HEK293 (cell line): ENCODE data around the gene NFIB.

Source experiments
- CTCF ChIA-PET: fragments of 350-600 bp; formaldehyde crosslinking; extraction: SDS; loops from one replicate; lab custom pipeline; 2021; ENCODE audit warnings: antibody characterized with exemption; lab: Yijun Ruan, JAX
- POLR2A ChIA-PET: fragments of 300-600 bp; formaldehyde crosslinking; extraction: SDS; loops from one replicate; lab custom pipeline; 2020; ENCODE audit warnings: antibody characterized with exemption, inconsistent platforms; lab: Yijun Ruan, JAX
- H3K27ac ChIP-seq: fragments of 200-500 bp; sonication (Bioruptor generic); 2 replicates; pipeline ENCODE4 v1.5.1; 2014; ENCODE audit warnings: low read depth, low read length, control low read depth, inconsistent platforms; ENCODE audit errors: extremely low read depth
- H3K36me3 ChIP-seq, 2 experiments: fragments of 200-500 bp in 1 of 2; sonication (Bioruptor generic) in 1 of 2; 1 replicate in 1 of 2; 2 replicates in 1 of 2; pipeline ENCODE4 v1.5.1; 2014 to 2017; ENCODE audit warnings: inconsistent platforms in 2 of 2, low read length in 2 of 2; ENCODE audit not compliant: control insufficient read depth in 2 of 2, insufficient read depth in 1 of 2
- H3K4me1 ChIP-seq: fragments of 200-500 bp; sonication (Bioruptor generic); 2 replicates; pipeline ENCODE4 v1.5.1; 2014; ENCODE audit warnings: mild to moderate bottlenecking, low read length, inconsistent platforms; ENCODE audit not compliant: control insufficient read depth, insufficient read depth
- H3K4me3 ChIP-seq: 2 replicates; pipeline ENCODE4 v1.5.1; 2011; ENCODE audit warnings: low read depth, mild to moderate bottlenecking, control low read depth, low read length, moderate library complexity
- H3K9me3 ChIP-seq: fragments of 200-500 bp; sonication (Bioruptor generic); 2 replicates; pipeline ENCODE4 v1.5.1; 2014; ENCODE audit warnings: low read depth, low read length, inconsistent platforms; ENCODE audit not compliant: control insufficient read depth, insufficient read depth
- MZF1 ChIP-seq: fragments of 450-650 bp; formaldehyde crosslinking; IDR thresholded peaks from 2 replicates; pipeline ENCODE4 v1.5.1; 2017; ENCODE audit warnings: missing biosample characterization, missing genetic modification characterization, borderline replicate concordance
- ZIC2 ChIP-seq: fragments of 450-650 bp; formaldehyde crosslinking; IDR thresholded peaks from 2 replicates; pipeline ENCODE4 v1.5.1; 2016; ENCODE audit warnings: missing biosample characterization, missing genetic modification characterization
- ZNF121 ChIP-seq: fragments of 450-650 bp; formaldehyde crosslinking; IDR thresholded peaks from 2 replicates; pipeline ENCODE4 v1.5.1; 2016; ENCODE audit warnings: missing biosample characterization, missing genetic modification characterization
- ZNF16 ChIP-seq: fragments of 450-650 bp; formaldehyde crosslinking; IDR thresholded peaks from 2 replicates; pipeline ENCODE4 v1.5.1; 2016; ENCODE audit warnings: low read depth, missing biosample characterization, missing genetic modification characterization
- ZNF37A ChIP-seq: fragments of 450-650 bp; IDR thresholded peaks from 2 replicates; pipeline ENCODE4 v1.5.1; 2018; ENCODE audit warnings: missing biosample characterization, missing genetic modification characterization
- ZNF473 ChIP-seq: fragments of 450-650 bp; formaldehyde crosslinking; IDR thresholded peaks from 2 replicates; pipeline ENCODE4 v1.5.1; 2017; ENCODE audit warnings: missing biosample characterization, missing genetic modification characterization
- ZNF521 ChIP-seq: fragments of 450-650 bp; formaldehyde crosslinking; IDR thresholded peaks from 2 replicates; pipeline ENCODE4 v1.5.1; 2017; ENCODE audit warnings: missing biosample characterization, mild to moderate bottlenecking, missing genetic modification characterization
- ZNF529 ChIP-seq: fragments of 450-650 bp; formaldehyde crosslinking; IDR thresholded peaks from 2 replicates; pipeline ENCODE4 v1.5.1; 2017; ENCODE audit warnings: missing genetic modification characterization, missing biosample characterization; ENCODE audit not compliant: insufficient replicate concordance
- ZNF571 ChIP-seq: fragments of 450-650 bp; formaldehyde crosslinking; IDR thresholded peaks from 2 replicates; pipeline ENCODE4 v1.5.0; 2017; ENCODE audit warnings: missing biosample characterization, missing genetic modification characterization
- ZNF585B ChIP-seq: fragments of 450-650 bp; formaldehyde crosslinking; IDR thresholded peaks from 2 replicates; pipeline ENCODE4 v1.5.1; 2016; ENCODE audit warnings: missing biosample characterization, missing genetic modification characterization
- ZNF596 ChIP-seq: fragments of 450-650 bp; IDR thresholded peaks from 2 replicates; pipeline ENCODE4 v1.5.0; 2018; ENCODE audit warnings: missing biosample characterization, mild to moderate bottlenecking, missing genetic modification characterization, moderate library complexity
- TF ChIP-seq, protein P1 (sequence below): fragments of 450-650 bp; formaldehyde crosslinking; IDR thresholded peaks from 2 replicates; pipeline ENCODE4 v1.5.1; 2016; ENCODE audit warnings: missing biosample characterization, missing genetic modification characterization
- TF ChIP-seq, protein P2 (sequence below): fragments of 450-650 bp; formaldehyde crosslinking; IDR thresholded peaks from 2 replicates; pipeline ENCODE4 v1.5.1; 2016; ENCODE audit warnings: missing biosample characterization, missing genetic modification characterization
- TF ChIP-seq, protein P3 (sequence below): fragments of 450-650 bp; formaldehyde crosslinking; IDR thresholded peaks from 2 replicates; pipeline ENCODE4 v1.5.1; 2016; ENCODE audit warnings: missing biosample characterization, missing genetic modification characterization, low read depth
- TF ChIP-seq, protein P4 (sequence below): fragments of 450-650 bp; formaldehyde crosslinking; IDR thresholded peaks from 2 replicates; pipeline ENCODE4 v1.5.1; 2016; ENCODE audit warnings: missing biosample characterization, missing genetic modification characterization, borderline replicate concordance

NFIB gene

DNA sequence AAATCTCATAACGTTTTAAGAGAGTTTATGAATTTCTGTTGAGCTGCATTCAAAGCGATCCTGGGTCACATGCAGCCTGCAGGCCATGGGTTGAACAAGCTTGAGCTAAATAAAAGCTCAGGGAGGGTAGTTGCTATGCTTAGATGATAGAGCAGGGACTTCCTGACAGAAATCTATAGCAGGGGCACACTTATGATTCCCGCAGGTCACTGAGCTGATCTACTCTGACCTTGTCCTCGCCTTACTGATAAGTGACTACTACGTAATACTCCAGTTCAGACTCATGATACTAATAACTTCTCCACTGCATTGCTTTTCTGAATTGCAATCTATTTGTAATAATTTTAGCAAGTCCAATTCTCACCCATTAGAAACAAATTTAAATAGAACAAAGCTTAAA lies 90.9 kb downstream of the NFIB start:
- POLR2A ChIA-PET, result interaction anchor here (1.8 kb wide), 1 partner anchor 10 kb away, joined by 7 read pairs; no protein-coding TSS in a partner anchor
- Histone ChIP-seq H3K9me3 (no peaks in the 10 kb centered on the region), H3K4me3 (no peak overlapping the region), H3K27ac (no peak overlapping the region), H3K4me1 (0 out of 2 replicates have a peak, but pooled peaks cover 7% of the 10 kb centered on the region), H3K36me3 (no peaks in the 10 kb centered on the region; a peak in 1 of 3 replicates)
- CTCF ChIA-PET, result no interaction called here
- TF ChIP-seq ZNF16 (tag by site-specific recombination), result no peak
- TF ChIP-seq ZIC2 (tag by site-specific recombination), result no peak
- no peak for TF ChIP-seq ZNF529 (tag by site-specific recombination)
- TF ChIP-seq ZNF473 (tag by site-specific recombination), result no peak
- no peak for TF ChIP-seq ZNF585B (tag by site-specific recombination)
- TF ChIP-seq, protein P1, sequence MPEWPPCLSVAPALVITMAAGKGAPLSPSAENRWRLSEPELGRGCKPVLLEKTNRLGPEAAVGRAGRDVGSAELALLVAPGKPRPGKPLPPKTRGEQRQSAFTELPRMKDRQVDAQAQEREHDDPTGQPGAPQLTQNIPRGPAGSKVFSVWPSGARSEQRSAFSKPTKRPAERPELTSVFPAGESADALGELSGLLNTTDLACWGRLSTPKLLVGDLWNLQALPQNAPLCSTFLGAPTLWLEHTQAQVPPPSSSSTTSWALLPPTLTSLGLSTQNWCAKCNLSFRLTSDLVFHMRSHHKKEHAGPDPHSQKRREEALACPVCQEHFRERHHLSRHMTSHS (tag by site-specific recombination), result no peak
- TF ChIP-seq, protein P2, sequence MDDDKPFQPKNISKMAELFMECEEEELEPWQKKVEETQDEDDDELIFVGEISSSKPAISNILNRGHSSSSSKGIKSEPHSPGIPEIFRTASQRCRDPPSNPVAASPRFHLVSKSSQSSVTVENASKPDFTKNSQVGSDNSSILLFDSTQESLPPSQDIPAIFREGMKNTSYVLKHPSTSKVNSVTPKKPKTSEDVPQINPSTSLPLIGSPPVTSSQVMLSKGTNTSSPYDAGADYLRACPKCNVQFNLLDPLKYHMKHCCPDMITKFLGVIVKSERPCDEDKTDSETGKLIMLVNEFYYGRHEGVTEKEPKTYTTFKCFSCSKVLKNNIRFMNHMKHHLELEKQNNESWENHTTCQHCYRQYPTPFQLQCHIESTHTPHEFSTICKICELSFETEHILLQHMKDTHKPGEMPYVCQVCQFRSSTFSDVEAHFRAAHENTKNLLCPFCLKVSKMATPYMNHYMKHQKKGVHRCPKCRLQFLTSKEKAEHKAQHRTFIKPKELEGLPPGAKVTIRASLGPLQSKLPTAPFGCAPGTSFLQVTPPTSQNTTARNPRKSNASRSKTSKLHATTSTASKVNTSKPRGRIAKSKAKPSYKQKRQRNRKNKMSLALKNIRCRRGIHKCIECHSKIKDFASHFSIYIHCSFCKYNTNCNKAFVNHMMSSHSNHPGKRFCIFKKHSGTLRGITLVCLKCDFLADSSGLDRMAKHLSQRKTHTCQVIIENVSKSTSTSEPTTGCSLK (tag by site-specific recombination), result no peak
- TF ChIP-seq, protein P3, sequence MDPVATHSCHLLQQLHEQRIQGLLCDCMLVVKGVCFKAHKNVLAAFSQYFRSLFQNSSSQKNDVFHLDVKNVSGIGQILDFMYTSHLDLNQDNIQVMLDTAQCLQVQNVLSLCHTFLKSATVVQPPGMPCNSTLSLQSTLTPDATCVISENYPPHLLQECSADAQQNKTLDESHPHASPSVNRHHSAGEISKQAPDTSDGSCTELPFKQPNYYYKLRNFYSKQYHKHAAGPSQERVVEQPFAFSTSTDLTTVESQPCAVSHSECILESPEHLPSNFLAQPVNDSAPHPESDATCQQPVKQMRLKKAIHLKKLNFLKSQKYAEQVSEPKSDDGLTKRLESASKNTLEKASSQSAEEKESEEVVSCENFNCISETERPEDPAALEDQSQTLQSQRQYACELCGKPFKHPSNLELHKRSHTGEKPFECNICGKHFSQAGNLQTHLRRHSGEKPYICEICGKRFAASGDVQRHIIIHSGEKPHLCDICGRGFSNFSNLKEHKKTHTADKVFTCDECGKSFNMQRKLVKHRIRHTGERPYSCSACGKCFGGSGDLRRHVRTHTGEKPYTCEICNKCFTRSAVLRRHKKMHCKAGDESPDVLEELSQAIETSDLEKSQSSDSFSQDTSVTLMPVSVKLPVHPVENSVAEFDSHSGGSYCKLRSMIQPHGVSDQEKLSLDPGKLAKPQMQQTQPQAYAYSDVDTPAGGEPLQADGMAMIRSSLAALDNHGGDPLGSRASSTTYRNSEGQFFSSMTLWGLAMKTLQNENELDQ (tag by site-specific recombination), result no peak
- TF ChIP-seq ZNF596 (tag by site-specific recombination), result no peak
- TF ChIP-seq ZNF571 (tag by site-specific recombination), result no peak
- TF ChIP-seq, all 188 proteins: peak for 0

DNA sequence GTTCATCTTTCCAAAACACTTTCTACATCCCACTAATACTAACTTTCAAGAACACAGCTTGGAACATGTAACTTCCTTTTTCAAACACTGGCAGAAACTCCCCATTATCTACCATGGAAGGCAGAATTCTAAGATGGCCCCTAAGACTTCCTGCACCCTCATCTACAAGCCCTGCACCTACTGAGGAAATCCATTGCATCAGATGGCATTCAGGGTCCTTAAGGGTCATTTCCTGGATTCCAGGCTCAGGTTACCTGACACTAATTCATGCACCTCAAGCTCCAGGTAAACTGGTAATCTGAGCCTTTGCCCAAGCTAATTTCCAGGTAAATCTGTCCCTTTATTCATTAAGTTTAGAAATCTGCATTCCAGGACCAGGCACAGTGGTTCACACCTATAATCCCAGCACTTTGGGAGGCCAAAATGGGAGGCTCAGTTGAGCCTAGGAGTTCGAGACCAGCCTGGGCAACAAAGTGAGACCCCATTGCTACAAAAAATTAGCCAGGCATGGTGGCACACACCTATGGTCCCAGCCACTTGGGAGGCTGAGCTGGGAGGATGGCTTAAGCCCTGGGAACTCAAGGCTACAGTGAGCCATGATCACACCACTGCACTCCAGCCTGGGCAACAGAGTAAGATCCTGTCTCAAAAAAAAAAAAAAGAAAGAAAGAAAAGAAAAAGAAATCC lies 91.6 kb downstream of the NFIB start:
- Histone ChIP-seq H3K4me1 (0 out of 2 replicates have a peak, but pooled peaks cover 7% of the 10 kb centered on the region), H3K27ac (no peak overlapping the region), H3K4me3 (no peak overlapping the region), H3K36me3 (no peaks in the 10 kb centered on the region; a peak in 1 of 3 replicates), H3K9me3 (no peaks in the 10 kb centered on the region)
- CTCF ChIA-PET, result no interaction called here
- TF ChIP-seq, protein P4, sequence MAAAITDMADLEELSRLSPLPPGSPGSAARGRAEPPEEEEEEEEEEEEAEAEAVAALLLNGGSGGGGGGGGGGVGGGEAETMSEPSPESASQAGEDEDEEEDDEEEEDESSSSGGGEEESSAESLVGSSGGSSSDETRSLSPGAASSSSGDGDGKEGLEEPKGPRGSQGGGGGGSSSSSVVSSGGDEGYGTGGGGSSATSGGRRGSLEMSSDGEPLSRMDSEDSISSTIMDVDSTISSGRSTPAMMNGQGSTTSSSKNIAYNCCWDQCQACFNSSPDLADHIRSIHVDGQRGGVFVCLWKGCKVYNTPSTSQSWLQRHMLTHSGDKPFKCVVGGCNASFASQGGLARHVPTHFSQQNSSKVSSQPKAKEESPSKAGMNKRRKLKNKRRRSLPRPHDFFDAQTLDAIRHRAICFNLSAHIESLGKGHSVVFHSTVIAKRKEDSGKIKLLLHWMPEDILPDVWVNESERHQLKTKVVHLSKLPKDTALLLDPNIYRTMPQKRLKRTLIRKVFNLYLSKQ (tag by site-specific recombination), result no peak
- TF ChIP-seq ZNF521 (tag by site-specific recombination), result no peak
- TF ChIP-seq ZNF121 (tag by site-specific recombination), result peak; percentile 73
- TF ChIP-seq MZF1 (tag by site-specific recombination), result 0 out of 2 replicates have a peak, but pooled peaks have one; percentile 24
- TF ChIP-seq ZNF37A, result no peak
- POLR2A ChIA-PET, result interaction anchor here (1.8 kb wide), 1 partner anchor 9 kb away, joined by 7 read pairs; no protein-coding TSS in a partner anchor
